ENCODE data around the gene RPS6KA3. TPM values are rescaled to one million over a fixed set of nuclear protein-coding genes. Genes with fewer than 3 reads are reported as not detected.
"Not testable (repeated sequence)": the region's sequence is repeated elsewhere in the genome, so short reads cannot be mapped to it uniquely, and the experiment has no call there.

RPS6KA3 gene
- polyA plus RNA-seq, 4 donors, result 26.2 to 32.6 (median 30.2) TPM

GRCh38 chrX:20224814-20225487, 41.8 kb downstream of the RPS6KA3 start:
- DNase-seq (ENCODE audit: low read depth in 4 of 4, low spot score in 2 of 4), result no peak

GRCh38 chrX:20221902-20222301, 44.8 kb downstream of the RPS6KA3 start:
- no peak for DNase-seq (ENCODE audit: low read depth in 4 of 4, low spot score in 2 of 4)

- no peak for DNase-seq (ENCODE audit: low read depth in 4 of 4, low spot score in 2 of 4)
Measured at GRCh38 chrX:20218836-20219505, 47.7 kb downstream of the RPS6KA3 start.

GRCh38 chrX:20217906-20218305, 48.8 kb downstream of the RPS6KA3 start:
- no peak for DNase-seq (ENCODE audit: low read depth in 4 of 4, low spot score in 2 of 4)

- DNase-seq (ENCODE audit: low read depth in 4 of 4, low spot score in 2 of 4), result no peak
Measured at GRCh38 chrX:20217271-20217670, 49.4 kb downstream of the RPS6KA3 start.

- DNase-seq (ENCODE audit: low read depth in 4 of 4, low spot score in 2 of 4), result no peak
Measured at GRCh38 chrX:20215565-20215964, 51.1 kb downstream of the RPS6KA3 start.

GRCh38 chrX:20212486-20213089, 54.1 kb downstream of the RPS6KA3 start:
- no peak for DNase-seq (ENCODE audit: low read depth in 4 of 4, low spot score in 2 of 4)

- no peak for DNase-seq (ENCODE audit: low read depth in 4 of 4, low spot score in 2 of 4)
Measured at GRCh38 chrX:20211261-20211786, 55.4 kb downstream of the RPS6KA3 start.

- no peak for DNase-seq (ENCODE audit: low read depth in 4 of 4, low spot score in 2 of 4)
Measured at GRCh38 chrX:20205927-20206708, 60.6 kb downstream of the RPS6KA3 start.

- DNase-seq (ENCODE audit: low read depth in 4 of 4, low spot score in 2 of 4), result no peak
Measured at GRCh38 chrX:20204351-20204750, 62.4 kb downstream of the RPS6KA3 start.

GRCh38 chrX:20197641-20198210, 69.0 kb downstream of the RPS6KA3 start:
- DNase-seq (ENCODE audit: low read depth in 4 of 4, low spot score in 2 of 4), result no peak

- no peak for DNase-seq (ENCODE audit: low read depth in 4 of 4, low spot score in 2 of 4)
Measured at GRCh38 chrX:20189171-20189570, 77.5 kb downstream of the RPS6KA3 start.

- no peak for DNase-seq (ENCODE audit: low read depth in 4 of 4, low spot score in 2 of 4)
Measured at GRCh38 chrX:20181598-20182329, 84.9 kb downstream of the RPS6KA3 start.

GRCh38 chrX:20177093-20177492, 89.6 kb downstream of the RPS6KA3 start:
- DNase-seq (ENCODE audit: low read depth in 4 of 4, low spot score in 2 of 4), result no peak

- DNase-seq (ENCODE audit: low read depth in 4 of 4, low spot score in 2 of 4), result no peak
Measured at GRCh38 chrX:20173856-20174255, 92.9 kb downstream of the RPS6KA3 start.

- no peak for DNase-seq (ENCODE audit: low read depth in 4 of 4, low spot score in 2 of 4)
Measured at GRCh38 chrX:20173313-20173712, 93.4 kb downstream of the RPS6KA3 start.

- DNase-seq (ENCODE audit: low read depth in 4 of 4, low spot score in 2 of 4), result no peak
Measured at GRCh38 chrX:20171887-20172286, 94.8 kb downstream of the RPS6KA3 start.

- DNase-seq (ENCODE audit: low read depth in 4 of 4, low spot score in 2 of 4), result not testable (repeated sequence)
Measured at GRCh38 chrX:20162516-20162915, 104.2 kb downstream of the RPS6KA3 start.

GRCh38 chrX:20159797-20160385, 106.8 kb downstream of the RPS6KA3 start:
- DNase-seq (ENCODE audit: low read depth in 4 of 4, low spot score in 2 of 4), result no peak

Measured in left renal cortex interstitium (tissue), 4 donors.